ENCODE data around the gene ZNF502. TPM values are rescaled to one million over a fixed set of nuclear protein-coding genes. Genes with fewer than 3 reads are reported as not detected.

ZNF502 gene
- polyA plus RNA-seq, 1 experiment: 2.0 TPM

GRCh38 chr3:44721231-44722102, 9.0 kb downstream of the ZNF502 start:
- ChIA-PET CTCF (no interaction called here), POLR2A (no interaction called here)
- TF ChIP-seq CTCF (IDR thresholded peaks at IDR 0.05; ENCODE audit: insufficient read depth, low read depth, low read length): no peak
- no peak overlapping the region for H3K4me3 ChIP-seq (ENCODE audit: low read depth, low read length)
- H3K36me3 ChIP-seq (ENCODE audit: control insufficient read depth, insufficient read depth, low read length): peaks cover 6% of the 10 kb centered on the region
- no peaks in the 10 kb centered on the region for H3K27me3 ChIP-seq (ENCODE audit: control insufficient read depth, insufficient read depth, low read length)
- no peak for DNase-seq (ENCODE audit: low read depth)

GRCh38 chr3:44722103-44722401, 9.6 kb downstream of the ZNF502 start:
- DNase-seq (ENCODE audit: low read depth): no peak
- ChIA-PET CTCF (no interaction called here), POLR2A (no interaction called here)
- Histone ChIP-seq H3K27me3 (ENCODE audit: control insufficient read depth, insufficient read depth, low read length) (no peaks in the 10 kb centered on the region), H3K4me3 (ENCODE audit: low read depth, low read length) (no peak overlapping the region), H3K36me3 (ENCODE audit: control insufficient read depth, insufficient read depth, low read length) (peaks cover 6% of the 10 kb centered on the region)
- no peak for TF ChIP-seq CTCF (IDR thresholded peaks at IDR 0.05; ENCODE audit: insufficient read depth, low read depth, low read length)

- H3K4me3 ChIP-seq (ENCODE audit: low read depth, low read length): peak within 1 kb of the TSS; percentile 55
- H3K36me3 ChIP-seq (ENCODE audit: control insufficient read depth, insufficient read depth, low read length): peaks cover 4% of the 10 kb centered on the region; the same call in 1 of the 2 replicates
- peak; percentile 26 for DNase-seq (ENCODE audit: low read depth)
- H3K27me3 ChIP-seq (ENCODE audit: control insufficient read depth, insufficient read depth, low read length): no peaks in the 10 kb centered on the region
- POLR2A ChIA-PET: interaction anchor here (0.6 to 1.1 kb wide), 3 partner anchors 17 to 144 kb away, joined by 3 to 12 read pairs (median 4); partner anchors contain the start of genes ZNF502 and ZNF660
- CTCF ChIA-PET: interaction anchor here (1.0 to 2.7 kb wide), 4 partner anchors 10 to 218 kb away, joined by 3 to 9 read pairs (median 4); partner anchors contain the start of gene ZNF502
- no peak for TF ChIP-seq CTCF (IDR thresholded peaks at IDR 0.05; ENCODE audit: insufficient read depth, low read depth, low read length)
These were observed 17.0 kb downstream of the ZNF502 start, which contains the start of gene ZNF501 for GRCh38 chr3:44729384-44729910. Gene ZNF501, plus strand, starts transcription at chr3:44729635. Its CDS starts 4,787 bp downstream, at chr3:44734422.

DNA sequence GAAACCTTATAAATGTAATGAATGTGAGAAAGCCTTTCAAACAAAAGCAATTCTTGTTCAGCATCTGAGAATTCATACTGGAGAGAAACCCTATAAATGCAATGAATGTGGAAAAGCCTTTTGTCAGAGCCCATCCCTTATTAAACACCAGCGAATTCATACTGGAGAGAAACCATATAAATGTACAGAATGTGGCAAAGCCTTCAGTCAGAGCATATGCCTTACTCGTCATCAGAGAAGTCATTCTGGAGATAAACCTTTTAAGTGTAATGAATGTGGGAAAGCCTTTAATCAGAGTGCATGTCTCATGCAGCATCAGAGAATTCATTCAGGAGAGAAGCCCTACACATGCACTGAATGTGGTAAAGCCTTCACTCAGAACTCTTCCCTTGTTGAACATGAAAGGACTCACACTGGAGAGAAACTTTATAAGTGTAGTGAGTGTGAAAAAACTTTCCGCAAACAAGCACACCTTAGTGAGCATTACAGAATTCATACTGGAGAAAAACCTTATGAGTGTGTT, 22.2 kb downstream of the ZNF502 start:
- ChIA-PET CTCF (no interaction called here), POLR2A (no interaction called here)
- H3K4me3 ChIP-seq (ENCODE audit: low read depth, low read length): no peak overlapping the region
- DNase-seq (ENCODE audit: low read depth): no peak
- H3K36me3 ChIP-seq (ENCODE audit: control insufficient read depth, insufficient read depth, low read length): peaks cover 4% of the 10 kb centered on the region; the same call in 1 of the 2 replicates
- TF ChIP-seq CTCF (IDR thresholded peaks at IDR 0.05; ENCODE audit: insufficient read depth, low read depth, low read length): no peak
- H3K27me3 ChIP-seq (ENCODE audit: control insufficient read depth, insufficient read depth, low read length): no peaks in the 10 kb centered on the region

GRCh38 chr3:44761101-44761423, 48.6 kb downstream of the ZNF502 start:
- no peaks in the 10 kb centered on the region for H3K36me3 ChIP-seq (ENCODE audit: control insufficient read depth, insufficient read depth, low read length)
- H3K27me3 ChIP-seq (ENCODE audit: control insufficient read depth, insufficient read depth, low read length): no peaks in the 10 kb centered on the region
- ChIA-PET CTCF (no interaction called here), POLR2A (interaction anchor here (0.6 kb wide), 1 partner anchor 151 kb away, joined by 3 read pairs; no protein-coding TSS in a partner anchor)
- peak overlapping the region; percentile 62 for H3K4me3 ChIP-seq (ENCODE audit: low read depth, low read length)
- TF ChIP-seq CTCF (IDR thresholded peaks at IDR 0.05; ENCODE audit: insufficient read depth, low read depth, low read length): no peak
- no peak for DNase-seq (ENCODE audit: low read depth)

Data from BJ (cell line).